Endothelial cell of umbilical vein (primary cell): ENCODE data around the gene ZFP36. TPM values are rescaled to one million over a fixed set of nuclear protein-coding genes. Genes with fewer than 3 reads are reported as not detected.

Source experiments
- BruUV-seq: library from RNA; stranded (reverse); fragments of 400-500 nt; replicated peaks from 2 replicates; lab custom pipeline; 2021; lab: Mats Ljungman, UMichigan
- CTCF ChIA-PET: fragments of 300-600, 350-600 bp; sonication (Branson Sonifier 250); formaldehyde crosslinking; loops from one replicate; lab custom pipeline; 2021; ENCODE audit warnings: antibody characterized with exemption, inconsistent platforms; lab: Charles Lee
- POLR2A ChIA-PET: fragments of 300-600, 350-600 bp; sonication (Branson Sonifier 250); formaldehyde crosslinking; loops from one replicate; lab custom pipeline; 2021; ENCODE audit warnings: antibody characterized with exemption, inconsistent platforms; lab: Charles Lee
- DNase-seq: peaks from one replicate; pipeline ENCODE4 v3.0.0-alpha.2; 2011; ENCODE audit warnings: low read depth, low spot score
- FAIRE-seq: peaks from 2 replicates; lab custom pipeline; 2011; peaks lifted over from hg19 to GRCh38; lab: Jason Lieb, UNC
- H2AFZ ChIP-seq: 2 replicates; pipeline ENCODE4 v1.6.0; 2012; ENCODE audit warnings: low read depth, low read length, control low read depth, inconsistent platforms
- H3K27ac ChIP-seq: 2 replicates; pipeline ENCODE4 v1.5.1; 2011; ENCODE audit warnings: low read depth, mild to moderate bottlenecking, control low read depth, low read length, moderate library complexity; ENCODE audit not compliant: insufficient read depth
- H3K27me3 ChIP-seq, 2 experiments: 2 replicates each; pipeline versions ENCODE4 v1.6.0 to v1.6.1; 2011; ENCODE audit warnings: low read length in 2 of 2, mixed read lengths in 1 of 2; ENCODE audit not compliant: control insufficient read depth in 2 of 2, insufficient read depth in 2 of 2
- H3K36me3 ChIP-seq, 2 experiments: 2 replicates in 1 of 2; 3 replicates in 1 of 2; pipeline ENCODE4 v1.5.1; 2011; ENCODE audit warnings: low read length in 2 of 2, mild to moderate bottlenecking in 1 of 2, moderate library complexity in 1 of 2; ENCODE audit not compliant: control insufficient read depth in 2 of 2, insufficient read depth in 2 of 2; ENCODE audit errors: extremely low read depth in 1 of 2
- H3K4me1 ChIP-seq: 3 replicates; pipeline ENCODE4 v1.5.1; 2011; ENCODE audit warnings: mild to moderate bottlenecking, low read length; ENCODE audit not compliant: control insufficient read depth, insufficient read depth; ENCODE audit errors: extremely low read depth
- H3K4me2 ChIP-seq: 2 replicates; pipeline ENCODE4 v1.6.1; 2011; ENCODE audit warnings: low read length, control low read depth, mixed read lengths; ENCODE audit not compliant: insufficient read depth
- H3K4me3 ChIP-seq, 3 experiments: fragments of 200-600 bp in 1 of 3; sonication (generic), shearing (Covaris generic) in 1 of 3; replicated peaks in 1 of 3; 2 replicates each; pipeline ENCODE4 v1.5.1; 2011 to 2016; ENCODE audit warnings: control low read depth in 3 of 3, low read length in 3 of 3, mild to moderate bottlenecking in 2 of 3, inconsistent platforms in 1 of 3, low read depth in 1 of 3, moderate library complexity in 1 of 3; ENCODE audit not compliant: insufficient read depth in 1 of 3
- H3K79me2 ChIP-seq: 2 replicates; pipeline ENCODE4 v1.6.0; 2012; ENCODE audit warnings: low read length, inconsistent platforms; ENCODE audit not compliant: control insufficient read depth, insufficient read depth
- H3K9ac ChIP-seq: replicated peaks from 2 replicates; pipeline ENCODE3; 2011; ENCODE audit warnings: low read length, control low read depth; ENCODE audit not compliant: insufficient read depth; ENCODE audit errors: extremely low read depth
- H3K9me1 ChIP-seq: replicated peaks from 3 replicates; pipeline ENCODE4 v1.6.0; 2011; ENCODE audit warnings: mild to moderate bottlenecking, low read length; ENCODE audit not compliant: control insufficient read depth, insufficient read depth; ENCODE audit errors: extremely low read depth
- H3K9me3 ChIP-seq: replicated peaks from 2 replicates; pipeline ENCODE4 v1.5.1; 2012; ENCODE audit warnings: low read length, inconsistent platforms; ENCODE audit not compliant: control insufficient read depth, insufficient read depth
- H4K20me1 ChIP-seq: replicated peaks from 2 replicates; pipeline ENCODE3; 2011; ENCODE audit warnings: mild to moderate bottlenecking, low read length; ENCODE audit not compliant: control insufficient read depth, insufficient read depth; ENCODE audit errors: extremely low read depth
- EZH2 ChIP-seq: IDR thresholded peaks from 2 replicates; pipeline ENCODE4 v1.6.1; 2012; ENCODE audit warnings: borderline replicate concordance, low read depth, mild to moderate bottlenecking, moderate library complexity, low read length, inconsistent platforms; ENCODE audit not compliant: severe bottlenecking
- FOS ChIP-seq: IDR thresholded peaks from 2 replicates; pipeline ENCODE4 v1.6.1; 2011; ENCODE audit warnings: mild to moderate bottlenecking, low read length, moderate library complexity, borderline replicate concordance; ENCODE audit not compliant: insufficient read depth
- GATA2 ChIP-seq: IDR thresholded peaks from 2 replicates; pipeline ENCODE4 v1.7.0; 2011; ENCODE audit warnings: low read depth, mild to moderate bottlenecking, moderate library complexity, mixed read lengths, low read length; ENCODE audit not compliant: insufficient read length, insufficient read depth
- JUN ChIP-seq: IDR thresholded peaks from 2 replicates; pipeline ENCODE4 v1.6.1; 2011; ENCODE audit warnings: borderline replicate concordance, low read depth; ENCODE audit not compliant: insufficient read length, insufficient read depth
- MAX ChIP-seq: IDR thresholded peaks from 2 replicates; pipeline ENCODE4 v1.6.1; 2011; ENCODE audit not compliant: insufficient read depth, insufficient read length
- MYC ChIP-seq: IDR thresholded peaks from one replicate; pipeline ENCODE4 v1.6.1; 2011; ENCODE audit warnings: mild to moderate bottlenecking, low read depth, low read length
- POLR2A ChIP-seq: IDR thresholded peaks from 2 replicates; pipeline ENCODE4 v1.6.1; 2012; ENCODE audit warnings: low read depth, mild to moderate bottlenecking, control low read depth, low read length
- POLR2AphosphoS5 ChIP-seq: IDR thresholded peaks from 2 replicates; pipeline ENCODE4 v1.6.1; 2012; ENCODE audit warnings: low read depth, mild to moderate bottlenecking, control low read depth, low read length, moderate library complexity; ENCODE audit not compliant: insufficient read depth
- dilution Hi-C: fragments of 300-500 bp; cut with MboI; formaldehyde crosslinking; loops from one replicate; pipeline ENCODE4 v1.15.0; 2019; ENCODE audit warnings: low sequenced_read_pairs; ENCODE audit not compliant: extremely low pct_ligation_motif_present
- intact Hi-C: fragments of 100-400 bp; cut with micrococcal nuclease; formaldehyde crosslinking; loops from one replicate; pipeline ENCODE4 v1.10.0; 2022
- polyA plus RNA-seq, 4 experiments: library from polyadenylated mRNA; depleted of rRNA in 3 of 4; stranded (reverse) in 3 of 4; unstranded in 1 of 4; fragments of >200 nt; gene quantifications; 2 replicates each; pipeline versions ENCODE4 v1.2.1 to v1.2.3, GENCODE V29; 2011 to 2012; ENCODE audit warnings: missing spikeins in 1 of 4
- total RNA-seq: library from RNA; stranded (reverse); gene quantifications from 2 replicates; pipeline ENCODE4 v1.2.3, GENCODE V29; 2021
- TF ChIP-seq, protein P1 (sequence below), 2 donors: IDR thresholded peaks; 1 replicate in 1 of 2; 2 replicates in 1 of 2; pipeline ENCODE4 v1.5.1; 2011; ENCODE audit warnings: low read length in 2 of 2, mild to moderate bottlenecking in 2 of 2, moderate library complexity in 2 of 2, control low read depth in 1 of 2, inconsistent platforms in 1 of 2, low read depth in 1 of 2; ENCODE audit not compliant: insufficient read depth in 1 of 2; ENCODE audit errors: extremely low read depth in 1 of 2

The ZFP36 gene
- total and polyA plus RNA-seq, 2 donors (not counting 3 experiments of a cell fraction or from before 2014, with no cell fraction given): 12.2 to 21.7 TPM

GRCh38 chr19:39425744-39426143, 19.1 kb downstream of the ZFP36 start:
- no peak overlapping the region for H3K4me3 ChIP-seq
- H3K27me3 ChIP-seq: no peaks in the 10 kb centered on the region
- no peak overlapping the region for H2AFZ ChIP-seq
- BruUV-seq: no TSS peak
- intact Hi-C loops (no loop called here), dilution Hi-C loops (no loop called here)
- FAIRE-seq (no peak), DNase-seq (no peak)
- H4K20me1 ChIP-seq: no peaks in the 10 kb centered on the region
- CTCF ChIA-PET: interaction anchor here (5.2 kb wide), 1 partner anchor 12 kb away, joined by 29 read pairs; no protein-coding TSS in a partner anchor
- no peak overlapping the region for H3K9ac ChIP-seq
- H3K36me3 ChIP-seq: peaks cover 11 to 28% of the 10 kb centered on the region in 2 experiments
- no peak overlapping the region for H3K4me2 ChIP-seq
- H3K4me1 ChIP-seq: peaks cover 12% of the 10 kb centered on the region
- TF ChIP-seq MAX (no peak), FOS (no peak), POLR2A (no peak), JUN (no peak), MYC (no peak), GATA2 (no peak), POLR2AphosphoS5 (no peak), EZH2 (no peak)
- TF ChIP-seq, protein P1, sequence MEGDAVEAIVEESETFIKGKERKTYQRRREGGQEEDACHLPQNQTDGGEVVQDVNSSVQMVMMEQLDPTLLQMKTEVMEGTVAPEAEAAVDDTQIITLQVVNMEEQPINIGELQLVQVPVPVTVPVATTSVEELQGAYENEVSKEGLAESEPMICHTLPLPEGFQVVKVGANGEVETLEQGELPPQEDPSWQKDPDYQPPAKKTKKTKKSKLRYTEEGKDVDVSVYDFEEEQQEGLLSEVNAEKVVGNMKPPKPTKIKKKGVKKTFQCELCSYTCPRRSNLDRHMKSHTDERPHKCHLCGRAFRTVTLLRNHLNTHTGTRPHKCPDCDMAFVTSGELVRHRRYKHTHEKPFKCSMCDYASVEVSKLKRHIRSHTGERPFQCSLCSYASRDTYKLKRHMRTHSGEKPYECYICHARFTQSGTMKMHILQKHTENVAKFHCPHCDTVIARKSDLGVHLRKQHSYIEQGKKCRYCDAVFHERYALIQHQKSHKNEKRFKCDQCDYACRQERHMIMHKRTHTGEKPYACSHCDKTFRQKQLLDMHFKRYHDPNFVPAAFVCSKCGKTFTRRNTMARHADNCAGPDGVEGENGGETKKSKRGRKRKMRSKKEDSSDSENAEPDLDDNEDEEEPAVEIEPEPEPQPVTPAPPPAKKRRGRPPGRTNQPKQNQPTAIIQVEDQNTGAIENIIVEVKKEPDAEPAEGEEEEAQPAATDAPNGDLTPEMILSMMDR (IDR thresholded peaks at IDR 0.05; ENCODE audit: extremely low read depth in 1 of 2, insufficient read depth in 1 of 2, low read depth in 1 of 2, low read length in 2 of 2): no peak
- H3K9me1 ChIP-seq: no peaks in the 10 kb centered on the region
- H3K79me2 ChIP-seq: no peaks in the 10 kb centered on the region
- H3K27ac ChIP-seq: no peak overlapping the region
- POLR2A ChIA-PET: no interaction called here
- H3K9me3 ChIP-seq: no peaks in the 10 kb centered on the region
